ENCODE data around the gene P4HA2.
A peak's percentile ranks its signal among the peaks of the same experiment; 100 is the strongest.

The P4HA2 gene

GRCh38 chr5:132205385-132206125 is 22.1 kb downstream of the P4HA2 start:
- TF ChIP-seq CTCF (IDR thresholded peaks at IDR 0.05; ENCODE audit: unreplicated experiment in 3 of 3): no peak
- Mint-ChIP-seq H3K27ac (peak overlapping the region in 2 of 3 experiments; percentile 51 to 69), H3K4me3 (peak overlapping the region in 2 of 3 experiments; percentile 85 to 93), H3K36me3 (ENCODE audit: low read depth) (peaks cover 50% of the 10 kb centered on the region), H3K9me3 (no peaks in the 10 kb centered on the region), H3K4me1 (peaks cover 61% of the 10 kb centered on the region), H3K27me3 (ENCODE audit: low read depth) (peaks cover 3% of the 10 kb centered on the region)

- H3K27me3 Mint-ChIP-seq (ENCODE audit: low read depth): peaks cover 3% of the 10 kb centered on the region
- no peak overlapping the region for H3K27ac Mint-ChIP-seq
- peaks cover 50% of the 10 kb centered on the region for H3K36me3 Mint-ChIP-seq (ENCODE audit: low read depth)
- H3K9me3 Mint-ChIP-seq: no peaks in the 10 kb centered on the region
- H3K4me1 Mint-ChIP-seq: peaks cover 61% of the 10 kb centered on the region
- H3K4me3 Mint-ChIP-seq: peak overlapping the region in 2 of 3 experiments; percentile 85 to 93
- no peak for TF ChIP-seq CTCF (IDR thresholded peaks at IDR 0.05; ENCODE audit: unreplicated experiment in 3 of 3)
Measured at GRCh38 chr5:132204371-132205135, 23.1 kb downstream of the P4HA2 start.

GRCh38 chr5:132203916-132204315 is 23.7 kb downstream of the P4HA2 start:
- H3K36me3 Mint-ChIP-seq (ENCODE audit: low read depth): peaks cover 48% of the 10 kb centered on the region
- H3K27ac Mint-ChIP-seq: no peak overlapping the region
- TF ChIP-seq CTCF (IDR thresholded peaks at IDR 0.05; ENCODE audit: unreplicated experiment in 3 of 3): no peak
- H3K9me3 Mint-ChIP-seq: no peaks in the 10 kb centered on the region
- H3K27me3 Mint-ChIP-seq (ENCODE audit: low read depth): peaks cover 3% of the 10 kb centered on the region
- H3K4me1 Mint-ChIP-seq: peaks cover 61% of the 10 kb centered on the region
- H3K4me3 Mint-ChIP-seq: peak overlapping the region in 1 of 3 experiments; percentile 93

GRCh38 chr5:132203464-132203818 is 24.2 kb downstream of the P4HA2 start:
- H3K4me1 Mint-ChIP-seq: peaks cover 61% of the 10 kb centered on the region
- H3K27me3 Mint-ChIP-seq (ENCODE audit: low read depth): peaks cover 3% of the 10 kb centered on the region
- H3K9me3 Mint-ChIP-seq: no peaks in the 10 kb centered on the region
- peak overlapping the region in 1 of 3 experiments; percentile 42 for H3K4me3 Mint-ChIP-seq
- peaks cover 47% of the 10 kb centered on the region for H3K36me3 Mint-ChIP-seq (ENCODE audit: low read depth)
- H3K27ac Mint-ChIP-seq: no peak overlapping the region
- no peak for TF ChIP-seq CTCF (IDR thresholded peaks at IDR 0.05; ENCODE audit: unreplicated experiment in 3 of 3)

- no peak for TF ChIP-seq CTCF (IDR thresholded peaks at IDR 0.05; ENCODE audit: unreplicated experiment in 3 of 3)
Measured at GRCh38 chr5:132202711-132203463, 24.8 kb downstream of the P4HA2 start.

More at GRCh38 chr5:132202711-132203463, 24.8 kb downstream of the P4HA2 start:
- Mint-ChIP-seq H3K4me1 (peaks cover 64% of the 10 kb centered on the region), H3K9me3 (no peaks in the 10 kb centered on the region), H3K27ac (no peak overlapping the region), H3K27me3 (ENCODE audit: low read depth) (peaks cover 3% of the 10 kb centered on the region), H3K4me3 (peak overlapping the region in 1 of 3 experiments; percentile 42), H3K36me3 (ENCODE audit: low read depth) (peaks cover 53% of the 10 kb centered on the region)

Measured in nephron (organoid).